DMS 273 treated with DMSO at 0.1 percent for 48 hours (cell line): Measurements from ENCODE around the gene YBX3.

Experiments
- DNase-seq: peaks from one replicate; lab custom pipeline; 2025; lab: John Stamatoyannopoulos, UW

The YBX3 gene

GRCh38 chr12:10721651-10722501 lies 1.2 kb downstream of the YBX3 start:
- DNase-seq: peak; percentile 59

DNA sequence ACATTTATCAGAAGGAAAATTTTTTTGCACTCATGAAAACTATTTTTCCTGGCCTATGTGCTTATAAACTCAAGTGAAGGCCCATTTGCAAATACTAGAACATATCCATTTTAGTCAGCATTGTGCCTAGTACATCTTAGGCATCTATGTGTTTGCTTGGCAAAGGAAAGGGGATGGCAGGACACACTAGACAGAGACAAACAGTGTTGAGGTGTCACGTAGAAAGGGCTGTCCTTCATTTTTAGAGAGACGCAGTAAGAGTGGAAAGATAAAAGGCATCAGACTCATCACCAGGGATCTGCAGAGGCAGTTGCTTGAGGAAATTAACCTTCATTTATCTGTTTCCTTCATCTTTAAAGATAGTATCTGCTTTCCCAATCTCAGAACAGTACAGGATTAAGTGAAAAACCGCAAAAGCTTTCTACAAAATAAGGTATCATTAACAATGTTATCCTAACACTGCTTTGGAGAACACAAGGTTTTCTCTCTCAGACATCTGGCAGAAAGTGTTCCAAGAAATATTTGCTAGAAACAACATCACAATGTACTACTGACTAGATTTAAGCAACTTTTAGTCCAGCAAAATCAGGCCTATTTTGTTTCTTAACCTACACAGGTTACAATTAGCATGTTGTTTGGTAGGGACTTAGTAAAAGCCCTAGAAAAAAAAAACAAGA lies 2.0 kb downstream of the YBX3 start:
- no peak for DNase-seq

- DNase-seq: no peak
Observed at GRCh38 chr12:10719482-10719881, 3.6 kb downstream of the YBX3 start.

- no peak for DNase-seq
Observed at GRCh38 chr12:10718279-10718821, 4.8 kb downstream of the YBX3 start.

DNA sequence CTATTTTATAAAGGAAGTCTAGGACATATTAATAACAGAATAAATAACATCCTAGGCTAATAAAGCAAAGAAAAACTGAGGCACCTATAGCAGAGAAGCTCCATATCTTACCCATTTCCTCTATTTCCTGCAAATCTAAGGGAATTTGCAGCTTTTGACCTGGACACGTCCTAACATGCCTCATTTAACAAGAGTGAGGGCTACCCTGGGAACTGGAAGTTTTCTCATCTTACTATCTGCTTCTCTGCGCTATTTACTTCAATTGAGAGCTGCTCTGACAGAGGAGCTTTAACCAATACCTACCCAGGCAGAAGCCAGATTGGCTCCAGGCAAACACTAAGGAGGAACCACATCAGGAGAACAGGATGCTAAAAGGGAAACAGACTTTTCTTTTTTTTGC lies 5.7 kb downstream of the YBX3 start:
- no peak for DNase-seq

DNA sequence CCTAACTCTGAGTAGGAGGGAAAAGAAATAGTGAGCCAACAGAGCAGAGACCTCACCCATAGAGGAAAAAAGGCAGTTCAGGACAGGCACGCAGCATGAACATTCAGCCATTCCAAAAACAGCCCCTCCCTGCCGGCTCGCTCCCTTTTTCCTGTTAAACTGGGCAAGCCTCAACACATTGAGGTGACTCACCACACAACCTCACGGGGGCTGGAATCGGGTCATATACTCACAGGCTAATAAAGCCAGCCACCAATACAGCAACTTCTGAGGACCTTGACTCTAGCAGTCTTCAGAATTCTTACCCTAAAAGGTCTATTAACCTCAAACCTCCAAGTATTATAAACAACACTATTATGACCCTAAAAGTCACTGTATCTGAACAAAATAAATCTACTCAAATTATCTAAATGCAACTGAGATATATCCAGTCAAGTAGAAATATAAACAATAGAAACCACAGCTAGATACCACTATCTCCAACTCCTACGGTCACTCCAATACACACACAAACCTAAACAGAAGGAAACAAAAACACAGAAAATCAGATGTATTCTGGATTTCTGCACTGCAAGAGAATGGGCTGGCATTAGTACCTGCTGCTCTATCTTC lies 6.3 kb downstream of the YBX3 start:
- no peak for DNase-seq

GRCh38 chr12:10716277-10716676 lies 6.8 kb downstream of the YBX3 start:
- no peak for DNase-seq

DNA sequence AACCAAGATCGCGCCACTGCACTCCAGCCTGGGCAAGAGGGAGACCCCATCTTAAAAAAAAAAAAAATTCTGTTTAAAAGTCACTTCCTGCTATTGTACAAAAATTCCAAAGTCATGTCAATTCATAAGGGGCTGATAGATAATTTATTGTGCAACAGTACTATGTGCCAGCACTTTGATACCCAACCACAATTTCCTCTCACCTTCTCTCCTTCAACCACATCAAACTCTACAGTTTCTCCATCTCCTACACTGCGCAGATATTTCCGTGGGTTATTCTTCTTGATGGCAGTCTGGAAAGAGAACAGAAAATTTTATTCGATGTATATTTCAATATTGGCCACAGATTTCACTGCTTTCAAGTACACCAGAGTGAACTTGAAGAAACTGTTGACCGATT lies 7.6 kb downstream of the YBX3 start:
- DNase-seq: no peak

DNA sequence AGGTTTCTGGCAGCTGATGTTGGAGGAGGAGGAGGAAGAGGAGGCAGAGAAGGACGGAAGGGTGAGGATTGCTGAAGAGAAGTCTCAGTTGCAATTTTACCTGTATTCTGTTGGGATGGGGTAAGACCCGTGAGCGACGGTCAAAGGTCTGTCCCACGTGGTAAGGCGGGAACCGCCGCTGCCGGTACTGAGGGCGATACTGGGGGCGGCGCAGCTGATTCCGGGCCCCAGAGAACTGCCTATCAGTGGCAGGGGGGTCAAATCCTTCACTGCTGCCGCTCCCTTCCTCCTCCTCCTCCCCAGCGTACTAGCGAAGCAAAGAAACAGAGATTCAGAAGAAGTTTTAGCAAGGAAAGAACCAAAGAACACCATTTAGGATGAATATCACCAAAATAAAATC lies 13.3 kb downstream of the YBX3 start:
- DNase-seq: no peak

- no peak for DNase-seq
Observed at GRCh38 chr12:10708862-10709261, 14.3 kb downstream of the YBX3 start.

DNA sequence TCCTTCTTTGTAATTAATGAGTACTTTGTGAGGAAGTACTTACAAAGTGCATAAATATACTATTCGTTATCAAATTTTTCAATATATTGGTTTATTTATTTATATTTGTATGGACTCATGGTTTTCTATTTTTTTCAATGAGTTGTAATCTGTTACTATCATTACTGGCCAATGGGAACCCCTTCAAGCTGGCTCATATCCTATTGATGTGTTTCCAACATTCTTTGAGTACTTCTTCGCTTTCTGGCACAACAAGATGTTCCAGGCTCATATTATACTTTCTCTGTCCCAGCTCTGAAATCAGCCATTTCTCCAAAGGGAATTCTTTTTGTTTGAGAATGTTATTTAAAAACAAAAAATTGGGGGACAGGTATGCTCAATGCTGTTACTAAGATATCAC lies 17.5 kb downstream of the YBX3 start:
- DNase-seq: no peak

DNA sequence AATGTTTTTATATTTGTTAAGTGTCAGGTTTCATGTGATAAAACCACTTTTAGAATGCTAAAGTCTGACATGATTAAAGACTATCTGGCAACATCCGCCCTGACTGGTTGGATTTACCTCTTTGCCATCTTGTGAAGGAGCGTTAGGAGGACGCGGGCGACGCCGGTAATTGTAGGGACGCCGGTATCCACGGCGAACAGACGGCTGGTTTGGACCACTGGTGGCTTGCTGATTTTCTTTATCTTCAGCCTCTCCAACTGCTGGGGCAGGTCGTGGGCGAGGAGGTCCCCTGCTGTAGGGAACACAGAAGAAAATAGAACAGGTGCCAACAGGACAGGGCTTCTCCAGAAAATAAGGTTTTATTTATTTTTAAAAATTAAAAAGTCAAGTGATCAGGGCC lies 21.3 kb downstream of the YBX3 start:
- no peak for DNase-seq

DNA sequence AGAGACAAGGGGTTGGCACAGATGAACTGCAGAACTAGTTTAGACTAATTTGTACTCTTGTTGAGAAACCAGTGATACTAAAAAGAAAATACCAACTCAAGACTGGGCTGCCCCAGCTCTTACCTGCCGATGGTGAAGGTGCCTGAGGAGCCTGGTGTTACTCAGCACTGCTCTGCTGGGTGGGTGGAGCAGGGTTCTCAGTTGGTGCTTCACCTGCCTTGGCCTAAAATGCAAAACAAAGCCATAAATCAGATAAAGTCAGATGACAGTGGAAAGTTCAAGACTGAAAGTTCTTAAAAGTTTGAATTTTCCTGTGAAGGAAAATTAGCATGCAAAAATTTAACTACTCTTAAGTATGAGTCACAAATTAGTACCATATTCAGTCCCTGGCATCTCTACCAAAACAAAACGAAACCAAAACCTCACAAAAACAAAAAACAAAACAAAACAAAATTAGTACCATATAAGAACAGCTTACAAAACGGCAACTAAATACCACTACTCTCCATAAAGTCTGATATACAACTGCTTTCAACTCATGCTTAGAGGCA lies 21.9 kb downstream of the YBX3 start:
- DNase-seq: no peak

GRCh38 chr12:10700581-10700980 lies 22.5 kb downstream of the YBX3 start:
- no peak for DNase-seq

DNA sequence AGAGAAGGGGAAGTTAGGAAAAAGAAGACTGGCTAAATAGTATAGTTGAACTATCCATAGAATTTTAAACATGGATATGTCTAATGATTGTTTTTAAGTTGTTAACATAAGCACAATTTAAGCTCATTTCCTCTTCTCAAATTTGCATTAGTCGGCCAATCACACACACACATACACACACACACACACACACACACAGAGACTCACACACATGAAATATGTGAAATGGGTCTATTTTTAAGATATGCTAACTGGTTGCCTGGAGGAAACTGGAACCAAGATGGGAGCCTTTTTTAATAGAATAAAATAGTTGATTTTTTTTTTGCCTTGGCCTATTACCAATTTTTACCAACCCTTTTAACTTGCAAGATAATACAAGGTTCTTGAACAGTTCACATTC lies 25.3 kb downstream of the YBX3 start:
- DNase-seq: no peak

DNA sequence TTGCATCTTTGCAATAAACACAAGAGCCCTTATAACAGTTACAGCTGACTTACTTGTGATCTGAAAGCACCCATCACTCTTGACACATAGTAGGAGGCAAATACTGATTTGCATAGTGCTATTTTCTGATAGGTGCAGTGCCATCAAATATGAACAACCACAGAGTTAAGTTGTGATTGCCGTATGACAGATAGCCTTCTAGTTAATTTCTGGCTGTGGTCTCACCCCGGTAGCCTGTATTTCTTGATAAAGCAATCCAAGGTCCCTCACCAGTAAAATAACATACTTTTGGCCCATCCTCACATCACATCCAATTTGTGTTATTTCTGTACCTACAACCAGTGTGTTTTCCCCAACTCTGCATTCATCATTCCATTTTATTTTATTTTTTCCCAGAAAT lies 26.0 kb downstream of the YBX3 start:
- no peak for DNase-seq

- no peak for DNase-seq
Observed at GRCh38 chr12:10690906-10691305, 32.2 kb downstream of the YBX3 start.

GRCh38 chr12:10689146-10689545 lies 34.0 kb downstream of the YBX3 start:
- DNase-seq: no peak

- DNase-seq: no peak
Observed at GRCh38 chr12:10688042-10688441, 35.1 kb downstream of the YBX3 start.

DNA sequence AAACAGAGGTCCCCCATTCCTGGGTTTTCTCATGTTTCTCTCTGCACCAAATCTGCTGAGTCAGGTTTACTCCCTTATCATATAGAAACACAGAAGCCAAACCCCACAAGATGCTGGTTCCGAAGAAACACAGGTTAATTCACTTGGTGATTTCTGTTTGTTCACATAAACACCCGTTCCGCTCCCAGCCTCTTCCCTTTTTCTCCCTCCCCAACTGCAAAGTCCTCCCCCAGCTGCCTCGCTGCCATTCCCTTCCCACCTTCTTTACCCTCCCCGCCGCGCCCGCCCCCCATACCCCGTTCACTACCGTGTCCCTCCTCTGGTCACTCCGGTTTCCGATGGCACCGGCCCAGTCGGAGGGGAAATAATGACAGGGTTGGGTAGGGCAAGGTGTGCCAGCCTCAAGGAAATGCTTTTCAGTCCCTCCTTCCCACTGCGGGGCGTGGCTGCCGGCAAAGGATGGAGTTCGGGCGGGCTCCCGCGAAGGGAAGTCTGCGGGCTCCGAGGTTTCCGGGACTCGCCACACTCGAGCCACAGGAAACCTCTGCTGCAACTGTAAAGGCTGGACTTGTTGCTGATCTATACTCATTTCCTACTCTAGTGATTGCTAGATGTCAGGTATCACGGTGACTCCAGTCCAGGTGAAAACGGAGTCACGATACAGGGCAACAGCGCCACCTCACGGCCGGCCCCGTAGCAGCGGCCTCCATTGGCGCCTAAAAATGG lies 49.3 kb downstream of the YBX3 start, which contains the start of gene STYK1:
Gene STYK1, minus strand, starts transcription at position 394 of the 726 bp plus-strand sequence. CDS start 39,434 bp downstream, outside the sequence.
- no peak for DNase-seq

DNA sequence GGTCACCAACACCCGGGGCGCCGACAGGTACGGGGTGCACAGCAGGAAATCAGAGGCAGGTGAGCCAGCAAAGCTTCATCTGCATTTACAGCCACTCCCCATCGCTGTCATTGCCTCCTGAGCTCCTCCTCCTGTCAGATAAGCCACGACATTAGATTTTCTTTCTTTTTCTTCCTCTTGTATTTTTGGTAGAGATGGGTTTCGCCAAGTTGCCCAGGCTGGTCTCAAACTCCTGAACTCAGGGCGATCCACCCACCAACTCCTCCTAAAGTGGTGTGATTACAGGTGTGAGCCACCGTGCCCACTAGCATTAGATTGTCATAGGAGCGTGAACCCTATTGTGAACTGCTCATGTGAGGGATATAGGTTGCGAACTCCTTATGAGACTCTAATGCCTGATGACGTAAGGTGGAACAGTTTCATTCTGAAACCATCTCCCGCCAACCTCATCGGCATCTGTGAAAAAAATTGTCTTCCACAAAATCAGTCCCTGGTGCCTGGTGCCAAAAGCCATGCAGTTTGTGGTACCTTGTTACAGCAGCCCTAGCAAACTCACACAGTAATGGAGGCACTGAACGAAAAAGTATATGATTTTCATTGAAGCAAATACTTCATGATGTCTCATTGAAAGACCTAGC lies 50.8 kb downstream of the YBX3 start:
- no peak for DNase-seq
